ENCODE data around the gene NKAPL. TPM values are rescaled to one million over a fixed set of nuclear protein-coding genes. Genes with fewer than 3 reads are reported as not detected.

NKAPL gene
- total RNA-seq, 4 donors from 2014 or later: 3.1 to 6.6 (median 4.4) TPM

DNA sequence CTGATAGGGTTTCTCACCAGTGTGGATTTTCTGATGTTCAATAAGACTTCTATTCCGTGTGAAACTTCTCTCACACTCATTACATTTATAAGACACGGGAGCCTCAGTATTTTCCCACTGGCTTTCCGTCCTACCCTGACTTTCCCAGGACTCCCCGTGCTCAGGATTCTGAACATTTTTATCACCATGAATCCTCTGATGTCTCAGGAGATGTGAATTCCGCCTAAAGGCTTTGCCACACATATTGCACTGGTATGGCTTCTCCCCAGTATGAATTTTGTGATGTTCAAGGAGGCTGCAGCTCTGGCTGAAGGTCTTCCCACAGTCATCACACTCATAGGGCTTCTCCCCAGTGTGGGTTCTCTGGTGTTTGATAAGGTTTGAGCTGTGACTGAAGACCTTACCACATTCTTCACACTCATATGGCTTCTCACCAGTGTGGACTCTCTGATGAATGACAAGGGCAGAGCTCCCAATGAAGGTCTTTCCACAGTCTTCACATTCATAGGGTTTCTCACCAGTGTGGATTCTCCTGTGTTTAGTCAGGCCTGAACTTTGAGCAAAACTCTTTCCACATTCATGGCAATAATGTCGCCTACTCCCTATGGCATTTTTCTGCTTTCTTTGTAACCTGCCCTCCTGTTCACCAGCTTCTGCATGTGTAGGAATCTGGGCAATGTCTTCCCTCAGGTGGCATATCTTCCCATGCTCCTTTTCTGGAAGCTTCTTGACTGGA lies 13.7 kb upstream of the NKAPL start:
- peaks cover 0 to 57% of the 10 kb centered on the region in 2 donors for H3K36me3 ChIP-seq
- no peak for ATAC-seq

DNA sequence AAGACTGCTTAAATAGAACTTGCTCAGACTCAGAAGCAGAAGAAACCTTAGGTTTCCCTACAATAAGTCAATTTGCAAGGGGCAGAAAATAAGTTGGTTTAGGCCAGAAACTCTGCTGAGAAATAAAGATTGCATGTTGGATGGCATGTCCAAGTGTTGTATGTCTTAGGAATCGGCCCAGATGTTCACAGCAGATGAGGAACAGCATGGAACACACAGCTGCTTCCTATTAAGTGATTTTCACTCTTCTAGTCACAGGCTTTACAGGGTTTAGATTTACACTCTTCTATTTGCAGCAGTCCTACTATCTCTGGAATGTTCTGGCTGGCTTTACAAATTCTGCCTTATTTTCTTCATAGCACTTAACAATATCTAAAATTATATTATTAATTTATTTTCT lies 10.2 kb upstream of the NKAPL start:
- H3K4me1 ChIP-seq: peaks cover 7 to 25% (median 13%) of the 10 kb centered on the region in 3 donors
- H3K27ac ChIP-seq: no peak overlapping the region
- peaks cover 0 to 52% of the 10 kb centered on the region in 2 donors for H3K36me3 ChIP-seq
- ATAC-seq: no peak
- no peaks in the 10 kb centered on the region for H3K9me3 ChIP-seq
- H3K27me3 ChIP-seq: no peaks in the 10 kb centered on the region
- TF ChIP-seq POLR2A (IDR thresholded peaks at IDR 0.05) (no peak), EP300 (IDR thresholded peaks at IDR 0.05) (no peak), POLR2AphosphoS5 (IDR thresholded peaks at IDR 0.05) (no peak)
- TF ChIP-seq, protein P1, sequence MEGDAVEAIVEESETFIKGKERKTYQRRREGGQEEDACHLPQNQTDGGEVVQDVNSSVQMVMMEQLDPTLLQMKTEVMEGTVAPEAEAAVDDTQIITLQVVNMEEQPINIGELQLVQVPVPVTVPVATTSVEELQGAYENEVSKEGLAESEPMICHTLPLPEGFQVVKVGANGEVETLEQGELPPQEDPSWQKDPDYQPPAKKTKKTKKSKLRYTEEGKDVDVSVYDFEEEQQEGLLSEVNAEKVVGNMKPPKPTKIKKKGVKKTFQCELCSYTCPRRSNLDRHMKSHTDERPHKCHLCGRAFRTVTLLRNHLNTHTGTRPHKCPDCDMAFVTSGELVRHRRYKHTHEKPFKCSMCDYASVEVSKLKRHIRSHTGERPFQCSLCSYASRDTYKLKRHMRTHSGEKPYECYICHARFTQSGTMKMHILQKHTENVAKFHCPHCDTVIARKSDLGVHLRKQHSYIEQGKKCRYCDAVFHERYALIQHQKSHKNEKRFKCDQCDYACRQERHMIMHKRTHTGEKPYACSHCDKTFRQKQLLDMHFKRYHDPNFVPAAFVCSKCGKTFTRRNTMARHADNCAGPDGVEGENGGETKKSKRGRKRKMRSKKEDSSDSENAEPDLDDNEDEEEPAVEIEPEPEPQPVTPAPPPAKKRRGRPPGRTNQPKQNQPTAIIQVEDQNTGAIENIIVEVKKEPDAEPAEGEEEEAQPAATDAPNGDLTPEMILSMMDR (IDR thresholded peaks at IDR 0.05): no peak
- WGBS, 2 donors (ENCODE audit: low coverage in 1 of 2): 46 to 64% methylated on average over 1 of the region's 1 CpG
- no peak overlapping the region for H3K4me3 ChIP-seq

More for the DNA sequence above, 13.7 kb upstream of the NKAPL start:
- H3K27me3 ChIP-seq: no peaks in the 10 kb centered on the region
- no peak for TF ChIP-seq POLR2A (IDR thresholded peaks at IDR 0.05)
- TF ChIP-seq EP300 (IDR thresholded peaks at IDR 0.05): no peak
- TF ChIP-seq POLR2AphosphoS5 (IDR thresholded peaks at IDR 0.05): no peak
- TF ChIP-seq, protein P1 (IDR thresholded peaks at IDR 0.05): no peak
- 85 to 87% methylated on average over 5 to 6 of the region's 6 CpGs for WGBS, 2 donors (ENCODE audit: low coverage in 1 of 2)
- H3K4me1 ChIP-seq: peaks cover 0 to 4% (median 0%) of the 10 kb centered on the region in 3 donors
- no peak overlapping the region for H3K27ac ChIP-seq
- H3K4me3 ChIP-seq: no peak overlapping the region
- H3K9me3 ChIP-seq: no peaks in the 10 kb centered on the region

DNA sequence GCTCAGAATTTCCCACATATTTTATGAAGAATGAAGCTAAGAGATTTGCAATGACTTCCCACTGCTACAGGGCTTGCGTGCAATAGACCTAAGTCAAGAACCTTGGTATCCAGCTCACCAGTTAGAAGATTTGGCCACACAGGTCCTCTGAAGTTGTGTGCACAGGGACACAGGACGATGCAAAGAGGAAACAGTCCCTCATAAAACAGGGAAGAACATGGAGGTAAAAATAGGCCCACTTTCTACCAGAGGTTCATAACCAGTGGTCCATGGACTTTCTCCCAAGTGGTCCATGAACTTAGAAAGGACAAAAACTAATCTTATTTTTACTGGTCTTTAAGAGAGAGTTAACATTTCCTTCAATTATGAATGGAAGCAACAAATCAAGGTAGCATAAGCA lies 8.3 kb upstream of the NKAPL start:
- H3K4me3 ChIP-seq: peak overlapping the region in 1 of 2 donors; percentile 63
- no peak overlapping the region for H3K27ac ChIP-seq
- H3K4me1 ChIP-seq: peaks cover 7 to 25% (median 13%) of the 10 kb centered on the region in 3 donors
- no peak for ATAC-seq
- H3K27me3 ChIP-seq: no peaks in the 10 kb centered on the region
- H3K9me3 ChIP-seq: no peaks in the 10 kb centered on the region
- 64 to 68% methylated on average over 2 of the region's 2 CpGs for WGBS, 2 donors (ENCODE audit: low coverage in 1 of 2)
- peaks cover 0 to 34% of the 10 kb centered on the region in 2 donors for H3K36me3 ChIP-seq
- TF ChIP-seq, protein P1 (IDR thresholded peaks at IDR 0.05): no peak
- TF ChIP-seq POLR2A (IDR thresholded peaks at IDR 0.05) (no peak), POLR2AphosphoS5 (IDR thresholded peaks at IDR 0.05) (no peak), EP300 (IDR thresholded peaks at IDR 0.05) (no peak)

DNA sequence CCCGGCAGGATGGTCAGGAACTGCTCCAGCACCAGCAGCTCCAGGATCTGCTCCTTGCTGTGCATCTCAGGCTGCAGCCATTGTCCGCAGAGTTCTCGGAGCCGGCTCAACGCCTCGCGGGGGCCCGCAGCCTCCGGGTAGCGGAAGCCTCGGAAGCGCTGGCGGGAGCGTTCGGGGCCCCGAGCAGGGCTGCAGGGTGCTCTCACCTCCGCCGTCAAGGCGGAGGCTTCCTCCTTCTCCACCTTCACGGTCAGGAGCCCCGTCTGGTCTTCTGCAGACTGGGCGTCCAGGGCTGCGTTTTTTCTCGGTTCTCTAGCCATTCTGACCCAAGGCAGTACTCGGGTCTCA lies 7.5 kb upstream of the NKAPL start:
- peak overlapping the region in 3 of 4 donors; percentile 52 to 76 (median 67) for H3K27ac ChIP-seq
- TF ChIP-seq, protein P1 (IDR thresholded peaks at IDR 0.05): no peak
- TF ChIP-seq POLR2A (IDR thresholded peaks at IDR 0.05) (no peak), POLR2AphosphoS5 (IDR thresholded peaks at IDR 0.05) (no peak), EP300 (IDR thresholded peaks at IDR 0.05) (no peak)
- no peaks in the 10 kb centered on the region for H3K9me3 ChIP-seq
- ATAC-seq: peak; percentile 16
- H3K4me1 ChIP-seq: peaks cover 7 to 25% (median 13%) of the 10 kb centered on the region in 3 donors
- peaks cover 0 to 25% of the 10 kb centered on the region in 2 donors for H3K36me3 ChIP-seq
- H3K27me3 ChIP-seq: no peaks in the 10 kb centered on the region
- no CpG with 5 or more reads among the region's 25 CpGs for WGBS, 2 donors (ENCODE audit: low coverage in 1 of 2)
- peak overlapping the region; percentile 46 to 63 for H3K4me3 ChIP-seq
